OCI-LY7 (cell line): ENCODE data around the gene VIPR2.

Source experiments
- CTCF ChIP-seq: fragments of 200-600 bp; sonication (generic); conservative IDR thresholded peaks from 2 replicates; pipeline ENCODE4 v1.5.1; 2014; ENCODE audit warnings: mild to moderate bottlenecking, antibody characterized with exemption, low read length, moderate library complexity, mixed read lengths
- EZH2phosphoT487 ChIP-seq: fragments of 200-600 bp; sonication (generic); IDR thresholded peaks from 2 replicates; pipeline ENCODE4 v1.6.1; 2018; ENCODE audit warnings: low read depth, borderline replicate concordance, mild to moderate bottlenecking, mixed run types, antibody characterized with exemption, low read length, moderate library complexity, mixed read lengths

- TF ChIP-seq CTCF (no peak), EZH2phosphoT487 (no peak)
Observed at GRCh38 chr7:159108941-159109652, 35.6 kb downstream of the VIPR2 start.
